HG03442 (cell line): Measurements from ENCODE around the gene LARGE1.
"Not testable (repeated sequence)": the region's sequence is repeated elsewhere in the genome, so short reads cannot be mapped to it uniquely, and the experiment has no call there.

Source experiments
- ATAC-seq: cut with Tn5 transposase; IDR thresholded peaks from one replicate; pipeline ENCODE4 v1.9.1; 2021; ENCODE audit warnings: mild to moderate bottlenecking, moderate library complexity; ENCODE audit not compliant: unreplicated experiment

LARGE1 gene

GRCh38 chr22:33393432-33393831, 526.8 kb downstream of the LARGE1 start:
- no peak for ATAC-seq

- no peak for ATAC-seq
Measured at GRCh38 chr22:33391298-33391697, 529.0 kb downstream of the LARGE1 start.

GRCh38 chr22:33389936-33390335, 530.3 kb downstream of the LARGE1 start:
- ATAC-seq, result no peak

GRCh38 chr22:33386270-33386669, 534.0 kb downstream of the LARGE1 start:
- ATAC-seq, result no peak

GRCh38 chr22:33385611-33386010, 534.7 kb downstream of the LARGE1 start:
- ATAC-seq, result no peak

GRCh38 chr22:33382436-33382835, 537.8 kb downstream of the LARGE1 start:
- no peak for ATAC-seq

GRCh38 chr22:33381531-33382406, 538.5 kb downstream of the LARGE1 start:
- ATAC-seq, result no peak

- ATAC-seq, result no peak
Measured at GRCh38 chr22:33380789-33381530, 539.3 kb downstream of the LARGE1 start.

GRCh38 chr22:33379836-33380235, 540.4 kb downstream of the LARGE1 start:
- no peak for ATAC-seq

GRCh38 chr22:33372875-33373274, 547.4 kb downstream of the LARGE1 start:
- ATAC-seq, result no peak

GRCh38 chr22:33363256-33363655, 557.0 kb downstream of the LARGE1 start:
- ATAC-seq, result not testable (repeated sequence)

GRCh38 chr22:33362702-33363101, 557.6 kb downstream of the LARGE1 start:
- ATAC-seq, result no peak

GRCh38 chr22:33361581-33361980, 558.7 kb downstream of the LARGE1 start:
- ATAC-seq, result no peak

- no peak for ATAC-seq
Measured at GRCh38 chr22:33357981-33358399, 562.3 kb downstream of the LARGE1 start.

GRCh38 chr22:33354928-33355327, 565.3 kb downstream of the LARGE1 start:
- ATAC-seq, result no peak

GRCh38 chr22:33353502-33353901, 566.8 kb downstream of the LARGE1 start:
- ATAC-seq, result no peak

GRCh38 chr22:33352768-33353167, 567.5 kb downstream of the LARGE1 start:
- ATAC-seq, result no peak

GRCh38 chr22:33350961-33351360, 569.3 kb downstream of the LARGE1 start:
- no peak for ATAC-seq

- no peak for ATAC-seq
Measured at GRCh38 chr22:33350491-33350890, 569.8 kb downstream of the LARGE1 start.

GRCh38 chr22:33347002-33347401, 573.3 kb downstream of the LARGE1 start:
- ATAC-seq, result no peak

- no peak for ATAC-seq
Measured at GRCh38 chr22:33341611-33342010, 578.7 kb downstream of the LARGE1 start.

GRCh38 chr22:33337524-33337923, 582.8 kb downstream of the LARGE1 start:
- ATAC-seq, result no peak
